ENCODE results near the gene TNNI2.
"Not testable (repeated sequence)": the region's sequence is repeated elsewhere in the genome, so short reads cannot be mapped to it uniquely, and the experiment has no call there.

TNNI2 gene

DNA sequence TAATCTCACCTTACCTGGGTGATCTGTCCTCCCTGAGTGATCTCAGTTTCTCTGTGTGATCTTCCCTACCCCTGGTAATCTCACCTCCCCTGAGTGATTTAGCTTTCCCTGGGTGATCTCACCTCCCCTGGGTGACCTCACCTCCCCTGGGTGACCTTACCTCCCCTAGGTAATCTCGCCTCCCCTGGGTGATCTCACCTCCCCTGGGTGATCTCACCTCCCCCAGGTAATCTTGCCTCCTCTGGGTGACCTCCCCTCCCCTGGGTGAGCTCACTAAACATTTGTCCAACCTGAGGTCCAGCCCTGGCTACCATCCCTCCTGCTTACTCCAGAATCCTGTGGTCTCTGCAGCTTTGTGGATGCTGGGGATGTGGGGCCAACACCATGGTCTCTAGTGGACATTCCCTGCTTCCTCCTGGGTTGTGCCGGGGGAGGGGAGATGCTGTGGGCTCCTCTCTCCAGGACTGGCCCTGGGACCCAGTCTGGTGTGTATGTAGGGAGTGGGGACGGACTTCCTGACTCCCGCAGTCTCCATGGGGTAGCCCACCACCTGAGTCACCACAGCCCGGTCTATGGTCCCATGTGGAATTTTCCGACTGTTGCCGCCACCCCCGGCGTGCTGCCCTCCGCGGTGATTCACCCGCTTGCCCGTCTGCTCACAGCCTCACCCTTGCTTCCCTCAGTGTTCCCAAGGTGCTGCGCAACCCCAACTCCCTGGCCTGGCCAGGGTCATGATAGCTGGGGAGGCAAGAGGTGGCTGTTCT lies 24.0 kb downstream of the TNNI2 start:
- no peak for DNase-seq

DNA sequence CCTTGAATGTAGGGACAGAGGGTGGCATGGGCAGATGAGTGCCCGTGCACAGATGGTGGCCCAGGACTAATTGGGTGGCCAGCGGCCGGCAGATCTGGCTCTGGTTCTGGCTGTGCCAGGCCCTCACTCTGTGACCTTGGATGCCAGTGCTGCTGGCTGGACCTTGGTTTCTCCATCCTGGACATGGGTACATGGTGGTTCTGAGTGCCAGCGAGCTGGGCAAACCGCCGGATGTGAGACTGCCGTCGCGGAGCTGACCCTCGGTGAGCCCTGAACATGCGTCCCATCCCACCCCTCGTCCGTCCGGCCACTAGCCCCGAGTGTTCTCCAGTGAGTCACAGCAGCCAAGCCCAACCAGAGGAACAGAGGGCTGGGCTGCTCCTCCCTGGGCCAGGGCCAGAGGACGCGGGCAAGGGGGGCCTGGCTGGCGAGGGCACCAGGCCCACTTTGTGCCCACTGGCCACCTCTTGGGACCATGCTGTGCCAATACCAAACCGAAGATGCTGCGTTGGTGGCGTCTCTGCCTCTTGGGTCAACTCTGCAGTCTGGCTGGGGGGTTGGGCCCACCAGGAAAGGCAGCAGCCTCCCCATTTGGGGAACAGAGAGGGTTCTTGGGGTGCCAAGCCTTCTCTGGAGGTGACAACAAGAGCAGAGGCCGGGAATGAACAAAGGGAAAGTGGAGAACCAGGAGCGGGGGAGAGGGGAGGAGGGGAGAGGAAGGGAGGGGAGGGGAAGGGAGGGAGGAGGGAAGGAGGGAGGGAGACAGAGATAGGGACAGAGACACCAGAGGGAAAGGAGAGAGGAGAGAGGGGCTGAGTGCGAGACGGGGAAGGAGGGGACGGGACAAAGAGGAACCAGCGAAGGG lies 24.8 kb downstream of the TNNI2 start:
- no peak for DNase-seq

DNA sequence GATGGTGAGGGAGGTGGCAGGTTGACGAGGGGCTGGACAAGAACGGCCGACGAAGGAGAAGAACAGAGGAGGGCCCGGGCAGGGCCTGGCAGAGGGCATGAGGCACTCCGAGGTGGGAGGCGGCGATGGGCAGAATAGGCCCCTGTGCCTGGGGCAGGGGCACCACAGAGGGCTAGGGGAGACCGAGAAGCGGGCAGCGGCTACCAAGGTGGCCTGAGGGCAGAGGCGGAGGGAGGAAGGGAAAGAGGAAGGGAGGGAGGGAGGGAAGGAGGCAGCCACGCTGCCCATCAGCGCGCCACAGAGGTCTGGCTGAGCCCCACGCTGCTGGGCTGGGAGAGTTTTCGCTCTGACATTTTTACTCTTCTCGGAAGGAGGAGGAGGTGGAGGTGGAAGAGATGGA lies 25.4 kb downstream of the TNNI2 start:
- no peak for DNase-seq

DNA sequence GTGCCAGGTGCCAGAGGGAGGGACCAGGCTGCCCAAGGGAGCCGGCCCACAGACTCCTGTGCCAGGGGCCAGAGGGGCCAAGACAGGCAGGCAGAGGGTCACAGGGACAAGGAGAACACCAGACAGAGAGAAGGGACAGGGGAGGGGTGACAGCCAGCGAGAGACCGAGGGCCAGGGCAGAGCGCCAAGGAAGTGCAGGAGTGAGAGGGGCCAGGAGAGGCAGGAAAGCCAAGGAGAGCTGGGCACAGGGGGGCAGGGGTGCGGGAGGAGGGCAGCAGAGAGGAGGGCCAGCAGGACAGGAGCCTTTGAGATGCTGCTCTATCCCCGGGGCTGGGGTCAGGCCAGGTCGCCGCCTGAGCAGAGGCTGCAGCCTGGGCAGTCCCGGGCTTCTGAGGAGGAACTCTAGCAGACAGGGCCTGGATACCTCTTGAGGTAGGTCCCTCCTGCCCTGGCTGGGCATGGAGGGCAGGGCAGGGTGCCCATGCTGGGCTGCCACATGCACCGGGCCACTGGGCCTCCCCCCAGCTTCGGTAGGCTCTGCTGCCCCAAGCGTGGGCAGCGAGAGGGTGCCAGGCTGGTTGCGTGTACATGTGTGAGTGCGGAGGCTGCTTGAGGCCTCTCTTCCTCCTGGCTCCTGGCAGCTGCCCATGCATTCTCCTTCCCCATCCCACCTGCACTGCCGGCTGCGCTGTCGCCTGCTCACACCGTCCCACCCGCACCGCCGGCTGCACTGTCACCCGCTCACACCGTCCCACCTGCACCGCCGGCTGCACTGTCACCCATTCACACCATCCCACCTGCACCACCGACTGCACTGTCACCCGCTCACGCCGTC lies 26.3 kb downstream of the TNNI2 start:
- DNase-seq, result no peak

DNA sequence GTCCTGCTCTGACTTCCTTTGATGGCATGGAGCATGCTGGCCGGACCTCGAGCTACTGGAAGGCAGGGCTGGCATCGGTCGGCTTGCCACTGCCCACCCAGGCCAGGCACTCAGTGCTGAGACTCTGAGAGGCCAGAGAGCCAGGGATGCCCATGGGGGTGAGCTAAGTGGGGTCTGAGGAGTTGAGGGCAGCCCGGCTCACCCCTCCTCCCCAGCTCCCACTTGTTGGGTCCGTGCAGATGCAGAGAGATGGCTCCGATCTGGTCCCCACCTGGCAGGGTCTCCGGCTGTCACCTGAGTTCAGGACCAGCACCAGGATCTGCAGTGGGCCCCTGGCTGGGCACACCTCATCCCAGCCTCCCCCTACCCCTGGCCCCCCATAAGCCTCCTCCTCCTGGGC lies 27.4 kb downstream of the TNNI2 start:
- DNase-seq, result no peak

DNA sequence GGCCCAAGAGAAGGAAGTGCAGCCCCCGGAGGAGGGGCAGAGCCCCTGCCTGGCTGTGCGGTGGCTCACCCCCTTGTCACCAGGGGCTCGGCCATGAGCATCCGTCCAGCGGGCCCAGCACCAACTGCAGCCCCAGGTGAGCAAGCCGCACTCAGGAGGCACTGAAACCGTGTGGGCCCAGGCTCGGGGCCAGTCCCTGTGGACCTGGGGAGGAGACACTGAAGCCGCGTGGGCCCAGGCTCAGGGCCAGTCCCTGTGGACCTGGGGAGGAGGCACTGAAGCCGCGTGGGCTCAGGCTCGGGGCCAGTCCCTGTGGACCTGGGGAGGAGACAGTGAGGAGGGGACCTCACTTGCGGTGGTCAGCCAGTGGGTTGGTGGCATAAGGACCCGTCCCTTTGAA lies 28.0 kb downstream of the TNNI2 start:
- no peak for DNase-seq

DNA sequence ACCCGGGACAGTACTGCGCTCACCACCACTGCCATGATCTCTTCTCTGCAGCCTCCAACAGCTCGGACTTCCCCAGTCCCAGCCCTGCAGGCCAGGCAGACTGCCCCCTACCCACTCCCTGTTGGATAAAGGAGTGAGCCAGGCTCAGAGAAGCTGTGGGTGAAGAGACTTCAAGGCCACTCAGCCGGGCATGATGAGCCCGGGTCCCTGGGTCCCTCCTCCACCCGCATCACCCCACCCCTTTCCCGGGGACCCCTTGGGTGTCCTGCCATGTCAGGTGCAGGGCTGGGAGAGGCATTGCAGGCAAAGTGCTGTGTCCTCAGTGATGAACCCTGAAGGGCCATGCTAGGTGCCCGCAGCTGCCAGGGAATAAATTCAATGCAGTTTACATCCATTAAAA lies 28.6 kb downstream of the TNNI2 start:
- no peak for DNase-seq

DNA sequence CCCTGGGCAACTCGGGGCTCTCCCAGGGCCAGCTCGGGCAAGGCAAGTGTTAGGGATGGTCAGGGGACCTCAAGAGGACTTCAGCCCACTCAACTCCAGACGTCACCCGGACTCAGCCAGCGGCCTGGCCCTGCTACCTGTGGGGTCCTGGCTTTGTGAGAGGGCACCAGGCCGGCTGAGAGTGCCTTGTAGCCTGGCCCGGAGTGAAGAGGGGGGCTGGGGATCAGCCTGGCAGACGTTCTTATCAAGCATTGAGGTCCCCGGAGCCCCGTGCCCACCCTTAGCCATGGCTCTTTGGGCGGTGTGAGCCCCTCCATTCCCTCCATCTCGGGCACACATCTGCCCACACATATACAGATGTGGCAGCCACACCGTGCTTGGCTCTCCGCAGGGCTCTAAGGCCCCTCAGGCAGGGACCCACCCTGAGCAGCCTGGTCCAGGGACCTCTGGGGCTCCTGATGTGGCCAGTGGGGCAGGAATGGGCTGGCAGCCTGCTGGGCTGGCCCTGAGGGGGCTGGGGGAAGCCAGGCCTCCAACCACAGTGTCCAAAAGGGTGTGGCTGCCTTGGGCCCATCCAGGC lies 29.4 kb downstream of the TNNI2 start:
- no peak for DNase-seq

DNA sequence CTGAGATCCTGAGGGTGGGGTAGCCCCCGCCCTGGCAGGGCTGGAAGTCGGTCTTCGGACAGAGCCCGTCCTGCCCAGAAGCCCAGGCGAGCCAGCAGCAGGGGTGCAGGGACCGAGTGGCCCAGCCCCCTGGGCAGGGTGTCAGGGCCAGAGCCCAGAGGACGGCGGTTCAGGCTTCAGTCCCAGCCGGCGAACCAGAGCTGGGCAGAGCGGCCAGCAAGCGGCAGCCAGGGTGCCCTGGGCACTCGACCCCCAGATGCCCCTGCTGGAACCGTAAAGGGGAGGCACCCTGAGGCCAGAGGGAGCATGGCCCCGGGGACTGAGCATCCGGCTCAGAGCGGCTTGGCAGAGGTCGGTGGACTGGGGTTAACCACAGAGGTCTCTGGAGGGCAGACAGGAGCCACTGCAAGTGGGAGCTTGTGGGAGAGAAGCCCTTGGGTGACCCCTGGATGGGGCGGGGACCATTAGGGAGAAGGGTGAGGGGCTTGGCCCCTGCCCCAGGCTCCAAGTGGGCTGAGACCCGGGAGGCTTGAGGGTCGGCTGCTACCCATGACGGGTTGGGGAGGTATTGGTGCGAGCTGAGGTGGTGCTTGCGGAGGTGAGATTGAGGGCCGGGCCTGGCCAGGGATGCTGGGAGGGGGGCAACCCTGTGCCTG lies 30.0 kb downstream of the TNNI2 start:
- DNase-seq, result no peak

DNA sequence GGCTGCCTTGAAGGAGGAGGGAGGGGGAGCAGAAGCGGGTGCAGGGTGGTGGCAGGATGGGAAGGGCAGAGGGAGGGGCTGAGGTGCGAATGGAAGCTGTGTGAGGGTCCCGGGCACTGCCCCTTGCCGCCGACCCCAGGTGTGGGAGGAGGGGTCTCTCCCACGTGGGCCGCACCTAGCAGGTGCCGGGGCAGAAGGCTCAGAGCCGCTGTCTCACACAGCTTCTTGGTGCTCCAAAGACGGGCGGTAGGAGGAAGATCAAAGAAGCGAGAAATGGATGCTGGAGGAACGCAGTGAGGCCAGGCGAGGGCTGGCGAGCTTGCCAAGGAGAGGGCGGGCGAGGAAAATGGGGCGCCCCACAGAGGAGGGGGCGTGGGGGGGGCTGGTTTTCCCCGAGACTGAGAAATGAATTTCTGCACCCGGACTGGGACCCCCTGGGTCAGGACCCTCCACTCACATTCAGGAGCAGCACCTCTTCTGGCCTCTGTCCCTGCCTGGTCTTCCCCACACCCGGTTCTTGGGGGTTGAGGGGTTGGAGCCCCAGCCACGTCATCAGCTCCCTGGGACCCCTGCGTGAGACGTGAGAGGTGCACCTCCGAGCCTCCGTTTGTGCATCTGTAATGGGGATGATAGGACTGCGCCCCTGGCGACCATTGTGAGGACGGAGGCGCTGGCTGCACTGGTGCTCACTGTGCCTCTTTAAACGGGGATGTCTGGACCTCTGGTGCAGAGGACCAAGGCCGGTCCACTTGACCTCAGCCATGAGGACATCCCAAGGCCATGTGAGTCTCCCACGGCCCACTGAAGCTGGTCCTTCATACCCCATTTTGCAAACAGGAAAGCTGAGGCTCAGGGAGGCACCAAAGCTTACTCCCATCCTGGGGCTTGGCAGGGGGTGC lies 30.9 kb downstream of the TNNI2 start:
- DNase-seq, result no peak

DNA sequence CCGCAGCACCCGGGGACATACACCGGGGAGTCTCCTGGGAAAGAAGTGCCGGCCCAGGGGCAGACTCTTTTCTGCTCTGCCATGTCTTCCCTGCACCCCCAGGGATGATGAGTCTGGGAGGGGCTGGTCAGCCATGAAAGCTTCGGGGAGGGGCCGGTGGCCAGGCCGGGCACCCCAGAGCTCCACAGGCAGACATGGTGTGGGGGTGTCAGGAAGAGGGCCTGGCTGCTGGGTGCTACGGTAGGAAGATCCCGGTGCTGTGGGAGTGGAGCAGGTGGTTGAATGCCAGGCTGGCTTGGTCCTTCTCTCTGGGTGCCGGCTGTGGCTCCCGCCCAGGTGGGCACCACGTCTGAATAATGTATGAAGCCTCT lies 31.5 kb downstream of the TNNI2 start:
- no peak for DNase-seq

DNA sequence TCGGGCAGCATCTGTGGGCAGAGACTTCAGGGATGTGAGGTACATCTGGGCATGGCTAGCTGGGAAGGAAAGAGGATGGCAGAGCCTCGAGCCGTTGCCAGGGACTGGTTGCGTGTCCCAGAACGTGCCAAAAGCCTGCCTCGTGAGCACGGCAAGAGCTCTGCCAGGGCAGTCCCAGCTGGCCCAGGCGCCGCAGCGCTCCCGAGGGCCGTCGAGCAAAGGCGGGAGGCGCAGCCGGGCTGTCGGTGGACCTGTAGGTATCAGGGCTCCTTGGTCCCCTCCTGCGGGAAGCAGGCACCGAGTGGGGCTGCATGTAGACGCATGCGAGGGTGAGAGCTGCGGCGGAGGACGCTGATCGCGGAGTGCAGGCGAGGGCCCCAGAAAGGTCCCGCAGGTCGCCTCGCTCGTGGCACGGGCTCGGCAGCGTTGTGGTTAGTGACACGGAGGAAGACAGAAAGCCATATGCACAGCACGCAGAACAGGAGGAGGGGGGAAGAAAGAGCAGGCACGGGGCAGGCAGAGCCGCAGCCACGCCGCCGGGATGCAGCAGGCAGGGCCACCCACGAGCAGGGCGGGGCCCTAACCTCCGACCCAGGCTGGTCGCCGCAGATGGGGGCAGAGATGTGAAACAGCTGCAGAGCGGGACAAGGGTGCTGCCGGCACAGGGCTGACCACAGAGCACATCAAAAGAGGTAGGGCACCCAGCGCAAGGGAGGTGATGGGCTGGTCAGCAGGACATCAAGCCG lies 32.1 kb downstream of the TNNI2 start:
- DNase-seq, result no peak

DNA sequence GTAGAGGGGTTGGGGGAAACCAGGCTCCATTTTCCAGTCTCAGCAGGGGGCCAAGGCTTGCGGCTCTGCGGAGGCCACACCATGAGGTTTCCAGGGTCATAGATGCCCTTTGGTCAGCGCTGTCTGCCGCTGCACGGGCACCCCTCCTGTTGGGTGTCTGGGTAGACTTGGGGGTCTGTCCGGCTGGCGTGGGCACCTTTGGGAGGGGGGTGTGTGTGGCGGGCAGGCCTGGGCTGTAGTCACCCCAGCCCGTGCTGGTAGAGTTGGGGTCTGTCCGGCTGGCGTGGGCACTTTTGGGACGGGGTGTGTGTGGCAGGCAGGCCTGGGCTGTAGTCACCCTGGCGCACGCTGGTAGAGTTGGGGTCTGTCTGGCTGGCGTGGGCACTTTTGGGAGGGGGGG lies 32.8 kb downstream of the TNNI2 start:
- DNase-seq, result no peak

DNA sequence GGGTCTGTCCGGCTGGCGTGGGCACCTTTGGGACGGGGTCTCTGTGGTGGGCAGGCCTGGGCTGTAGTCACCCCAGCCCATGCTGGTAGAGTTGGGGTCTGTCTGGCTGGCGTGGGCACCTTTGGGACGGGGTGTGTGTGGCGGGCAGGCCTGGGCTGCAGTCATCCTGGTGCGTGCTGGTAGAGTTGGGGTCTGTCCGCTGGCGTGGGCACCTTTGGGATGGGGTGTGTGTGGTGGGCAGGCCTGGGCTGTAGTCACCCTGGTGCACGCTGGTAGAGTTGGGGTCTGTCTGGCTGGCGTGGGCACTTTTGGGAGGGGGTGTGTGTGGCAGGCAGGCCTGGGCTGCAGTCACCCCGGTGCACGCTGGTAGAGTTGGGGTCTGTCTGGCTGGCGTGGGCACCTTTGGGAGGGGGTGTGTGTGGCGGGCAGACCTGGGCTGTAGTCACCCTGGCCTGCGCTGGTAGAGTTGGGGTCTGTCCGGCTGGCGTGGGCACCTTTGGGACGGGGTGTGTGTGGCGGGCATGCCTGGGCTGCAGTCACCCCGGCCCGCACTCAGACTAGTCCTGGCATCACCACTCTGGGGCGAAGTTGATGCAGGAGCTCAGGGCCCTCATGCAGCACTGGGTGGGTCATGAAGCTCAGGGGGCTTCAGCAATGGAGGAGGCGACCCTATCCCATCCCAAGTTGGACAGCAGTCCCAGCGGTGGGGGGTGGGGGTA lies 33.6 kb downstream of the TNNI2 start:
- no peak for DNase-seq

DNA sequence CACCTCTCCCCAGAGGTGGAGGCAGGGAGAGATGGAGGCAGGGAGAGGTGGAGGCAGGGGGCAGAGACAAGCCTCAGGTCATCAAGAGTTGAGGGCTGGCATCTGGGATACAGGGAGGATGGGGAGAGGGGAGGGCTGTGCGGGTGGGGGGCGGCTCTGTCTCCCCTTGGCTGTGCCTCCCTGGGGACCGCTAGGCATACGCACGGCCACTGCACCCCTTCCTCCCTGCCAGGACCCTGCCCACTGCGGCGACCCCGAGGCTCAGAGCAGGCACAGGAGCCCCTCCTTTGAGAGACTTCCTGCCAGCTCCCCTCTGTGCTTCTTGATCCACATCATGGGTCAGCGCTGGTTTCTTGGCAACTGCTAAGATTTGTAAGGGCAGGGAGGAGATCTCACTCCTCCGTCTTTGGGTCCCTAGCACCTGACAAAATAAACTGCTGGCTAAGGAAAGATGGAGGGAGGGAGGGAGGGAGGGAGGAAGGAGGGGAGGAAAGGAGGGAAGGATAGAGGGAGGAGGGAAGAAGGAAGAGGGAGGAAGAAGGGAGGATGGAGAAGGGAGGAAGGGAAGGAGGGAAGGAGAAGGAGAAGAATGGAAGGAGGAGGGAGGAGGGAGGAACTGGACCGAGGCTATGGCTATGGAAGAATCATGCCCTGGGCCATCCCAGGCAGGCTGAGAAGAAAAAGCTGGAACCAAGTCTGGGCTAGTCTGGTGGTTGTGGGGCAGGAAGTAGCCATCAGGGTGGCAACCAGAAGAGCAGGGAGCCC lies 34.4 kb downstream of the TNNI2 start:
- DNase-seq, result no peak

DNA sequence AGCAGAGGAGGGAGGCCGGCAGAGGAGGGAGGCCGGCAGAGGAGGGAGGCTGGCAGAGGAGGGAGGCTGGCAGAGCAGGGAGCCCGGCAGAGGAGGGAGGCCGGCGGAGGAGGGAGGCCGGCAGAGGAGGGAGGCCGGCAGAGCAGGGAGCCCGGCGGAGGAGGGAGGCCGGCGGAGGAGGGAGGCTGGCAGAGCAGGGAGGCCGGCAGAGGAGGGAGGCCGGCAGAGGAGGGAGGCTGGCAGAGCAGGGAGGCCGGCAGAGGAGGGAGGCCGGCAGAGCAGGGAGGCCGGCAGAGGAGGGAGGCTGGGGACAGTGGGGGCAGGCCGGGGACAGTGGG lies 35.0 kb downstream of the TNNI2 start:
- not testable (repeated sequence) for DNase-seq

DNA sequence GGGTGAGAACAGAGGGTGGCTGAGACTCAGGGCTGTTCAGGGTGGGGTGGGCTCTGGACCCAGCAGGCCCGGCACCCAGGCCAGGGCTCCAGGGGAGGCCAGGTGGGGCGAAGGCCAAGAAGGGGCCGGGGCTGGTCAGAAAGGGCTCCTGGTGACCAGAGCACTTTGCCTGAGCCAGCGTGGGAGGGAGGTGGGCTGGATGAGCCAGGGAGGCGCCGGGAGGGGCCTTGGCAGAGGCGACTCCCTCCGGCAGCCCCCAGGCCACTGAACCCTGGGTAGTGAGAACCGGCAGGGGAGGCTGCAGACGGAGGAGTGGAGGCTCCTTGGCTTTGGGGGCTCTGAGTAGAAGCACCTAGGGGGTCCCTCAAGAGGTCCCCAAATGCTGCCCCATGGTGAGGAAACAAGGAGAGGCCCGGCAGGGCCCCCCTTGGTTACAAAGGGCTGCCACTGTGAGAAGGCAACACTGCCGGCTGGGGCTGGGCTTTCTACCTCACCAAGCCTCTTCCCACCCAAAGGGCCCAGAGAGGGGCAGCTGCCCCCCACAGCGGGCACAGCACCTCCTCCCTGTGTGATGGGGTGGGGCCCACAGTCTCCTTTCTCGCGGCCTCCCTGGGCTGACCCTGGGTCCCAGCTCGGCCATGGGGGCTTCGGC lies 35.8 kb downstream of the TNNI2 start:
- DNase-seq, result not testable (repeated sequence)

DNA sequence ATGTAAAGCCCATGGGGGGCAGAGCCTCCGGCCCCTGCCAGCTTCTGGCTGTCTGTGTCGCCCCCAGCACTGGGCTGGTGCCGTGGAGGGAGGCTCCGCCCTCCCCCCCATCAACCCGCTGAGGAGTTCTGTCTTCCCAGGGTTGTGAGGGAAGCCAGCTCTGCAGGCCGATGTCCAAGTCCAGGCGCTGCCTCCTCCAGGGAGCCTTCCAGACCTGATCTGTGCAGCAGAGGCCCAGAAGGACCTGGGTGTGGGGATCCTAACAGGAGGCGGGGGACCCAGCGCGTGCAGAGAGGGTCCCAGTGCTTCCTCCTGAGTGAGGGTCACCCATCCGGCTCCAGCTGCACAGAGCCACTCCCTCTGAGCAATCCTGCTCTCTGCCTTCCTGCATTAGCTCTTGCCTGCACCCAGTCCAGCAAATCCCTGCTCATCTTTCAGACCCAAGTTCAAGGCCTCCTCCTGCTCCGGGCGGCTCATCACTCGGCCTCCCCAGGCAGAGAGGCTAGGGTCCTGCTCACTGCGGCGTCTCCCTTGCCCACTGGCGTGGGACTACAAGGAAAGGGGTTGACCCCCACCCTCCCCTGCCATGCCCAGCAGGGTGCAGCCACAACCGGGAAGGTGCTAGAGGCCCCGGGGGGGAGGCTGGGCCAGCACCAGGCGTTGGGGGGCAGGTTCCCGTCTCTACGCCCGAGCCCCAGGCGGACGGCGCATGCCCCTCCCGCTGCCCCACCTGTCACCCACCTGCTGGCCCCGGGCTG lies 36.5 kb downstream of the TNNI2 start:
- no peak for DNase-seq
